Ascending aorta (tissue), 2 donors: ENCODE results near the gene ITGB4. TPM values are rescaled to one million over a fixed set of nuclear protein-coding genes. Genes with fewer than 3 reads are reported as not detected.

Experiments used
- DNase-seq, 2 donors: peaks; one replicate each; pipeline ENCODE4 v3.0.0-alpha.2; 2019; ENCODE audit warnings: low spot score in 2 of 2
- H3K27ac ChIP-seq, 2 donors: fragments of 200-600 bp; sonication (generic); one replicate each; pipeline ENCODE4 v1.5.1; 2016 to 2017; ENCODE audit warnings: mild to moderate bottlenecking in 1 of 2
- H3K27me3 ChIP-seq: fragments of 200-600 bp; sonication (generic); one replicate; pipeline ENCODE4 v1.5.1; 2017
- H3K36me3 ChIP-seq, 2 donors: fragments of 200-600 bp; sonication (generic); one replicate each; pipeline ENCODE4 v1.5.1; 2016
- H3K4me1 ChIP-seq, 2 donors: fragments of 200-600 bp; sonication (generic); one replicate each; pipeline ENCODE4 v1.5.1; 2016 to 2017; ENCODE audit warnings: mild to moderate bottlenecking in 1 of 2
- H3K4me3 ChIP-seq, 2 donors: fragments of 200-600 bp; sonication (generic); one replicate each; pipeline ENCODE4 v1.5.1; 2016 to 2017; ENCODE audit warnings: mild to moderate bottlenecking in 1 of 2
- H3K9me3 ChIP-seq, 2 donors: fragments of 200-600 bp; sonication (generic); one replicate each; pipeline ENCODE4 v1.5.1; 2016
- intact Hi-C: fragments of 100-400 bp; cut with DNase I; formaldehyde crosslinking; loops from one replicate; pipeline ENCODE4 v1.15.1; 2023
- total RNA-seq: library from RNA; depleted of rRNA; stranded (reverse); fragments of >200 nt; gene quantifications from one replicate; pipeline ENCODE4 v1.1.0, GENCODE V29; 2016
- TF ChIP-seq, protein P1 (sequence below), 3 experiments: fragments of 200-600 bp in 2 of 3; fragments of 450-650 bp in 1 of 3; sonication (generic) in 2 of 3; IDR thresholded peaks; one replicate each; pipeline ENCODE4 v1.5.1; 2016 to 2019; ENCODE audit warnings: antibody characterized with exemption in 3 of 3, mild to moderate bottlenecking in 1 of 3, moderate library complexity in 1 of 3

ITGB4 gene
- total RNA-seq, 1 donor from 2014 or later, result 152 TPM

DNA sequence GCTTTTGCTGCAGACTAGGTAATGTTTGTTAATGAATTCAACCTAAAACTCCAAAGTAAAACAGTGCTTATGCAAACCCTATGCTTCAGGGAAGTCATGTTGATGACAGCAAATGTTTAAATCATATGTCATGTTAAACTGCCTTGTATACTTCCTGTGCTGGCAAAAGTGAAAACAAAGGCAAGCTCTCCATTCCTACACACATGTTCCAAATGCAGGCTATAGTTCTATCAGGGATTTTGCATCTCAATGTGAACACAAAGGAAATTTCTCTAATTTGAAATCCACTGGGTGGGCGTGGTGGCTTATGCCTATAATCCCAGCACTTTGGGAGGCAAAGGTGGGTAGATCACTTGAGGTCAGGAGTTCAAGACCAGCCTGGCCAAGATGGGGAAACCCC is 82.6 kb downstream of the ITGB4 start:
- Histone ChIP-seq H3K9me3 (no peaks in the 10 kb centered on the region), H3K36me3 (peaks cover 13 to 23% of the 10 kb centered on the region in 2 donors), H3K27ac (no peak overlapping the region), H3K27me3 (no peaks in the 10 kb centered on the region), H3K4me1 (peaks cover 0 to 3% of the 10 kb centered on the region in 2 donors), H3K4me3 (no peak overlapping the region)
- intact Hi-C loops, result no loop called here
- TF ChIP-seq, protein P1, sequence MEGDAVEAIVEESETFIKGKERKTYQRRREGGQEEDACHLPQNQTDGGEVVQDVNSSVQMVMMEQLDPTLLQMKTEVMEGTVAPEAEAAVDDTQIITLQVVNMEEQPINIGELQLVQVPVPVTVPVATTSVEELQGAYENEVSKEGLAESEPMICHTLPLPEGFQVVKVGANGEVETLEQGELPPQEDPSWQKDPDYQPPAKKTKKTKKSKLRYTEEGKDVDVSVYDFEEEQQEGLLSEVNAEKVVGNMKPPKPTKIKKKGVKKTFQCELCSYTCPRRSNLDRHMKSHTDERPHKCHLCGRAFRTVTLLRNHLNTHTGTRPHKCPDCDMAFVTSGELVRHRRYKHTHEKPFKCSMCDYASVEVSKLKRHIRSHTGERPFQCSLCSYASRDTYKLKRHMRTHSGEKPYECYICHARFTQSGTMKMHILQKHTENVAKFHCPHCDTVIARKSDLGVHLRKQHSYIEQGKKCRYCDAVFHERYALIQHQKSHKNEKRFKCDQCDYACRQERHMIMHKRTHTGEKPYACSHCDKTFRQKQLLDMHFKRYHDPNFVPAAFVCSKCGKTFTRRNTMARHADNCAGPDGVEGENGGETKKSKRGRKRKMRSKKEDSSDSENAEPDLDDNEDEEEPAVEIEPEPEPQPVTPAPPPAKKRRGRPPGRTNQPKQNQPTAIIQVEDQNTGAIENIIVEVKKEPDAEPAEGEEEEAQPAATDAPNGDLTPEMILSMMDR (IDR thresholded peaks at IDR 0.05), result no peak
- DNase-seq, result no peak

DNA sequence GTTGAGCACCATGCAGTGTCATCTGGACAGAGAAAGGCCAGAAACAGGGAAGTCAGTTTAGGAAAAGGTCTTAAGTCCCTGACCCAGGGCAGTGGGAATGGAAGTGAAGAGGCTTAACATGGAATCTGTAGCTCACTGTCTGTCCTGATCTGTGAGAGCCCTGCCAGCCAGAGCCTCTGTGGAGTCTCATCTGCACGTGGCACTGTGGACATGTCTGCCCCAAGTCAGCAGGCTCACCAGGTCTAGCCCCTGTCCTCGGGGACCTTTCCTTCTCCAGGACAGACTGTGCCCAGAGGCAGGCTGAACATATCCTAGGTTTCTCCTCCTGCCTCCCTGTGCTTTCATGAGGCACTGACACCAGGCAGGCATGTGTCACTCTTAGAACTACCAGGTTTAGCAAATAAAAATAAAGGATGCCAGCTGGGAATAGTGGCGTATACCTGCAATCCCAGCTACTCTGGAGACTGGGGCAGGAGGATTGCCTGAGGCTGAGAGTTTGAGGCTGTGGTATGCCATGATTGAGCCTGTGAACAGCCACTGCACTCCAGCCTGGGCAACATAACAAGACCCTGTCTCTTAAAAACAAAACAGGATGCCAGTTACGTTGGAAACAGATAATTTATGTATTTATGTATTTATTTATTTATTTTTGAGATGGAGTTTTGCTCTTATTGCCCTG is 85.7 kb downstream of the ITGB4 start:
- DNase-seq, result no peak
- Histone ChIP-seq H3K4me3 (no peak overlapping the region), H3K27me3 (no peaks in the 10 kb centered on the region), H3K36me3 (peaks cover 24% of the 10 kb centered on the region in 2 donors), H3K9me3 (no peaks in the 10 kb centered on the region), H3K27ac (peak overlapping the region in 1 of 2 donors; percentile 58), H3K4me1 (peaks cover 0 to 3% of the 10 kb centered on the region in 2 donors)
- intact Hi-C loops, result no loop called here
- TF ChIP-seq, protein P1 (IDR thresholded peaks at IDR 0.05), result no peak

Other genes with a start within 250 kb of the ITGB4 start
- gene CASKIN2, start 205.9 kb upstream of the ITGB4 start, total RNA-seq, result 112 TPM
- 92.7 TPM for gene TSEN54, start 204.9 kb upstream of the ITGB4 start, total RNA-seq
- 41.8 TPM for gene LLGL2, start 195.8 kb upstream of the ITGB4 start, total RNA-seq
- 285 TPM for gene MYO15B, start 133.7 kb upstream of the ITGB4 start, total RNA-seq
- not detected for gene SMIM5, start 88.0 kb upstream of the ITGB4 start, total RNA-seq
- 7.6 TPM for gene RECQL5, start 54.3 kb upstream of the ITGB4 start, total RNA-seq
- 70.9 TPM for gene SAP30BP, start 54.1 kb upstream of the ITGB4 start, total RNA-seq
- 101 TPM for gene GALK1, start 43.7 kb downstream of the ITGB4 start, total RNA-seq
- 73.9 TPM for gene UNK, start 63.3 kb downstream of the ITGB4 start, total RNA-seq
- gene UNC13D, start 122.9 kb downstream of the ITGB4 start, total RNA-seq, result 33.1 TPM
- gene WBP2, start 133.9 kb downstream of the ITGB4 start, total RNA-seq, result 50.7 TPM
- gene TRIM47, start 157.1 kb downstream of the ITGB4 start, total RNA-seq, result 132 TPM
- gene TRIM65, start 175.5 kb downstream of the ITGB4 start, total RNA-seq, result 43.3 TPM
- 31.9 TPM for gene MRPL38, start 183.4 kb downstream of the ITGB4 start, total RNA-seq
- gene FBF1, start 219.6 kb downstream of the ITGB4 start, total RNA-seq, result 8.9 TPM